GM12872 (cell line): ENCODE data around the gene MEF2D.

Source experiments
- CTCF ChIP-seq: IDR thresholded peaks from 3 replicates; pipeline ENCODE4 v1.5.1; 2011; ENCODE audit warnings: low read depth, mild to moderate bottlenecking, low read length, moderate library complexity; ENCODE audit not compliant: insufficient read depth

The MEF2D gene

GRCh38 chr1:156423422-156424352 lies 76.9 kb downstream of the MEF2D start:
- TF ChIP-seq CTCF: no peak

- no peak for TF ChIP-seq CTCF
Measured at GRCh38 chr1:156422602-156423091, 77.9 kb downstream of the MEF2D start.

GRCh38 chr1:156421939-156422601 lies 78.5 kb downstream of the MEF2D start:
- no peak for TF ChIP-seq CTCF

GRCh38 chr1:156421062-156421938 lies 79.3 kb downstream of the MEF2D start:
- TF ChIP-seq CTCF: no peak

GRCh38 chr1:156420205-156421061 lies 80.1 kb downstream of the MEF2D start:
- TF ChIP-seq CTCF: no peak

- peak; percentile 57 for TF ChIP-seq CTCF
Measured at GRCh38 chr1:156419854-156420204, 80.7 kb downstream of the MEF2D start.
